Measurements from ENCODE around the gene CEP152.

GRCh38 chr15:48859426-48859825 lies 48.6 kb upstream of the CEP152 start:
- TF ChIP-seq CTCF (IDR thresholded peaks at IDR 0.05) (no peak), POLR2A (IDR thresholded peaks at IDR 0.05) (no peak)

All from heart left ventricle (tissue), 13 donors.